ENCODE measurements around the gene SYTL1.
A peak's percentile ranks its signal among the peaks of the same experiment; 100 is the strongest.

The SYTL1 gene

GRCh38 chr1:27321813-27322568 is 19.8 kb upstream of the SYTL1 start, which contains the start of gene TMEM222:
Gene TMEM222, plus strand, starts transcription at chr1:27322163. Its CDS starts 35 bp downstream, at chr1:27322198.
- peak; percentile 96 for DNase-seq

- no peak for DNase-seq
Measured at GRCh38 chr1:27322569-27323240, 19.1 kb upstream of the SYTL1 start.

GRCh38 chr1:27325286-27325685 is 16.5 kb upstream of the SYTL1 start:
- DNase-seq = no peak

- no peak for DNase-seq
Measured at GRCh38 chr1:27327964-27328363, 13.9 kb upstream of the SYTL1 start.

- DNase-seq = no peak
Measured at GRCh38 chr1:27330786-27331185, 11.0 kb upstream of the SYTL1 start.

- DNase-seq = no peak
Measured at GRCh38 chr1:27331426-27331825, 10.4 kb upstream of the SYTL1 start.

- no peak for DNase-seq
Measured at GRCh38 chr1:27331922-27332321, 9.9 kb upstream of the SYTL1 start.

GRCh38 chr1:27332536-27333281 is 9.1 kb upstream of the SYTL1 start:
- peak; percentile 54 for DNase-seq

GRCh38 chr1:27333717-27334279 is 8.0 kb upstream of the SYTL1 start:
- no peak for DNase-seq

GRCh38 chr1:27335506-27336422 is 6.1 kb upstream of the SYTL1 start:
- no peak for DNase-seq

- DNase-seq = no peak
Measured at GRCh38 chr1:27336756-27337155, 5.1 kb upstream of the SYTL1 start.

- no peak for DNase-seq
Measured at GRCh38 chr1:27338751-27339150, 3.1 kb upstream of the SYTL1 start.

GRCh38 chr1:27339213-27339612 is 2.6 kb upstream of the SYTL1 start:
- DNase-seq = no peak

- DNase-seq = peak; percentile 57
Measured at GRCh38 chr1:27342391-27342777, 562 bp downstream of the SYTL1 start.

GRCh38 chr1:27342778-27343638 is 1.2 kb downstream of the SYTL1 start:
- peak; percentile 90 for DNase-seq

- no peak for DNase-seq
Measured at GRCh38 chr1:27343639-27344025, 1.8 kb downstream of the SYTL1 start.

- DNase-seq = no peak
Measured at GRCh38 chr1:27345272-27345671, 3.5 kb downstream of the SYTL1 start.

- no peak for DNase-seq
Measured at GRCh38 chr1:27346357-27346756, 4.5 kb downstream of the SYTL1 start.

- DNase-seq = no peak
Measured at GRCh38 chr1:27346991-27347624, 5.3 kb downstream of the SYTL1 start.

GRCh38 chr1:27348861-27349783 is 7.3 kb downstream of the SYTL1 start:
- DNase-seq = no peak

All from CD4-positive, alpha-beta T cell treated with Interleukin-4 for 4 hours (primary cell).